IPS-NIHi11 (cell line): ENCODE data around the gene CHAD.

ENCODE experiments used
- DNase-seq: peaks from one replicate; pipeline ENCODE4 v3.0.0; 2012; ENCODE audit warnings: mixed read lengths, low spot score

The CHAD gene

DNA sequence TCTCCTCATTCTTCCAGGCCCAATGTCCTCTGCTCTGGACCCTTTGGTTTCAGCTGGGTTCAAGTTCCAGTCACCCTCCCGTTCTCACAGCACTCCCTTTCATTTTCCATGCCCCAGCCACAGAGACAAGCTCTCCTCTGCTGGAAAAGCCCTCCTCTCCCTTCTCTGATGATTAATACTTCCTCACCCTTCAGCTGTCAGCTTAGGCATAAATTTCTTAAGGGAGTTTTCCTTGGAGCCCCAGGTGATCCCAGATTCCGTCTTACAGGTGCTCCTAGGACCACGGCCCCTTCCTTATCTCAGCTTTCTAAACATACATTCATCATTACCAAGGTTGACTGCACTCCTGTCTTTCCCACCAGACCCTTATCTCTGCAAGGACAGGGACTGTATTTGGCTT, 10.4 kb downstream of the CHAD start:
- DNase-seq = no peak

DNA sequence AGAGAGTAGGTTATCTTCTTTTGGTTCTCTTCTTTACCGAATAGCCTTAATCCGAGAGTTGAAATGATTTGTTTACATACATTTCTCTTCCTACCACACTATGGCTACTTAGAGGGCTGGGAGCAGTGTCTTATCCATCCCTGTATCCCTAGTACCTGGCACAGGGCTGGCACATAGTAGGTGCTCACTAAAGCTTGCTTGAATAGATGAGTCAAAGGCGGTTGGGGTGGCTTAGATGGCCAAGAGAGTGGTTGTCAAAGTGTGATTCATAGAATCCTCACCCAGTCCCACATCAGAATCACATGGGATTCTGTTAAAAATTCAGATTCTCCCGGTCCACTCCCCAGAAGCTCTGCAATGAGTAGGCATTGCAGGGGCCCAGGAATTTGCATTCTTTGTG, 11.1 kb downstream of the CHAD start:
- DNase-seq = no peak

DNA sequence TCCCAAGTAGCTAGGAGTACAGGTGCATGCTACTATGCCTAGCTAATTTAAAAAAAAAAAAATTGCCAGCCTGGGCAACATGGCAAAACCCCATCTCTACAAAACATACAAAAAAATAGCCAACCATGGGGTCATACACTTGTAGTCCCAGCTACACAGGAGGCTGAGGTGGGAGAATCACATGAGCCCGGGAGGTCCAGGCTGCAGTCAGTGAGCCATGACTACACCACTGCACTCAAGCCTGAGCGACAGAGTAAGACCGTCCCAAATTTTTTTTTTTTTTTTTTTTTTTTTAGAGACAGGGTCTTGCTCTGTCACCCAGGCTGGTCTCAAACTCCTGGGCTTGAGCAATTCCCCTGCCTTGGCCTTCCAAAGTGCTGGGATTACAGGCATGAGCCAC, 14.8 kb downstream of the CHAD start:
- DNase-seq = no peak

DNA sequence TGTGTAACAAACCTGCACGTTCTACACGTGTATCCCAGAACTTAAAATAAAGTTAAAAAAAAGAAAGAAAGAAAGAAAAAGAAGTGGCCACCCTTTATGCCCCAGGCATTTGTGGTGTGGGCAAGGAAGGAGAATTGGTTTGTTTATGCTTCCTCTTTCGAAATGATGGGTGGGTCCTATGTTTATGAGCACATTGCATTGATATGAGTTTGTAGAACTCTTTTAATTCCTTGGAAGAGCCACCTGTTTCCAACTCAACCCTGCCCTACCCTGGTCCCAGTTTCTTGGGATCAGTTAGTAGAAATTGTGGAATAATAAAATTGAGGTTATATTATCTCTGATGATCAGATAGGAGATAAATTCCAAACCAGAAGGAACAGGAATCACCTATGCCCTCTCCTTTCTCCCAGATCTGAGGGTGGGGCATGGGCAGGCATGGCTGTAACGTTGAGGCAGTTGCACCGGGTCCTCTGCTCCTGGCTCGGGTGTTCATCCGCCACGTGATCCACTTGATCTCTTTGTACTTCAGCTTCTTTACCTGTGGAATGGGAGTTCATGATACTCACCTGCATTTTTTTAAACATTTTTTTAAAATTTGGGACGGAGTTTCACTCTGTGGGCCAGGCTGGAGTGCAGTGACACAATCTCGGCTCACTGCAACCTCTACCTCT, 15.9 kb downstream of the CHAD start:
- DNase-seq = no peak

DNA sequence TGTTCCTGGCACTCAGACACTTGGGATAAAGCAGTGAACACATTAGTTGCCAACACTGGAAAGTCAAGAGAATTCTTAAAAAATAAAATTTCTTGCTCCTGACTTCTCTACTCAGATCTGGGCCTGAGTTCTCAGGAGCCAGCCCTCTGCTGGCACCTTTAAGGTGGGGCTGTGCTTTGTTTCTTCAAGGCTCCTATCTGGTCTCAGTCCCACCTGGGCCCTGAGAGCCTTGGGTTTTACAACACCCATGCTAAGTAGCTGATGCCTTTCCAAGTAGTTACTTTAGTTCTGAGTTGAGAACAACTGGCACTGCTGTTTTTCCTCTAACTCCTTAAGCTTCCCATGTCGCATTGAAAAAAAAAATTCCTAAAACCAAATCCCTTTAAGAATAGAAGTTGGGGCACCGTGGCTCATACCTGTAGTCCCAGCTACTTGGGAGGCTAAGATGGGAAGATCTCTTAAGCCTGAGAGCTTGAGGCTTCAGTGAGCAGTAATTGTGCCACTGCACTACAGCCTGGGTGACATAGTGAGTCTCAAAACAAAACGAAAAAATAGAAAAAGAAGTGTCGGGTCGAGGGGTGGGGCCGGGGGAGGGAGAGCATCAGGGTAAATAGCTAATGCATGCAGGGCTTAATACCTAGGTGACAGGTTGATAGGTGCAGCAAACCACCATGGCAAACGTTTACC, 16.6 kb downstream of the CHAD start:
- no peak for DNase-seq

DNA sequence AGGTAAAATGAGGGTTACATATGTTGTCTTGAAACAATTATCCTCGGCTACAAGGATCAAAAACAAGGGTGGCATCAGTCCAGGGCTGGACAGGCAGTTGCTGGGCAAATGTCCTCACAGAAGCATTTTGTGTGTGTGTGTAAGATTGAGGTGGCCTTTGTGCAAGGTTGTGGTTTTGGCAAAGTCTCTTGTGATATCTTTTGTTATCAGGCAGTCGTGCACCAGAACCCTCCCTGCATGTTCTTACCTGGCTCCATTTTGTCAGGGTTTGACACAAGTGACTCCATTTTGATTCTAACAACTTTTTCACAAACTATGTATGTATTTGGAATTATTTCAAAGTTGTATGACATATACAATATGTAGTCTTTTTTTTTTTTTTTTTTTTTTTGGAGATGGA, 20.0 kb downstream of the CHAD start:
- no peak for DNase-seq

DNA sequence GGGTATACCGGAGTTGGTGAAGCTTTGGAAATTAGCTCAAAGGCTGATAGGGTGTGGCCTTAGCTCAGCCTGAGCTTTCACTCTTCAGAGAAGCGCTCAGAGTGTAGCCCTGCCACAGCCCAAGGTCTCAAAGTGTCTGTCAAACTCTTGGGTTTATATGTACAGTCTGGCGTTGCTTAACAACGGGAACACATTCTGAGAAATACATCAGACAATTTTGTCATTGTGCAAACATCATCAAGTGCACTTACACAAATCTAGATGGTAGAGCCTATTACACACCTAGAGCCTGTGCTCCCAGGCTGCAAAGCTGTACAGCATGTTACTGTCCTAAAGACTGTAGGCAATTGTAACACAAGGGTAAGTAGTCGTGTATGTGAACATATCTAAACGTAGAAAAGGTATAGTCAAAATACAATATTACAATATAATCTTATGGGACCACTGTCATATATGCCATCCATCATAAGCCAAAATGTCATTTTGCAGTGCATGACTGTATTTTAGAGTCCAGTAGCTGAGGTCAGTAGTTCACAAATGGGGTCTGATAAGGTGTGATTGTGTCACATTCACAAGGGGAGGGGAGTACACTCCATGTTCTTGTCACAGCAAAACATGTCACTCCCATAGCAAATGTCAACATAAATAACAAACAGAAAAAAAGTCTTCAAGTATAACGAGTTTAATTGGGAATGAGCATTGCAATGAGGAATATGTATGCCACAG, 20.6 kb downstream of the CHAD start:
- DNase-seq = no peak

DNA sequence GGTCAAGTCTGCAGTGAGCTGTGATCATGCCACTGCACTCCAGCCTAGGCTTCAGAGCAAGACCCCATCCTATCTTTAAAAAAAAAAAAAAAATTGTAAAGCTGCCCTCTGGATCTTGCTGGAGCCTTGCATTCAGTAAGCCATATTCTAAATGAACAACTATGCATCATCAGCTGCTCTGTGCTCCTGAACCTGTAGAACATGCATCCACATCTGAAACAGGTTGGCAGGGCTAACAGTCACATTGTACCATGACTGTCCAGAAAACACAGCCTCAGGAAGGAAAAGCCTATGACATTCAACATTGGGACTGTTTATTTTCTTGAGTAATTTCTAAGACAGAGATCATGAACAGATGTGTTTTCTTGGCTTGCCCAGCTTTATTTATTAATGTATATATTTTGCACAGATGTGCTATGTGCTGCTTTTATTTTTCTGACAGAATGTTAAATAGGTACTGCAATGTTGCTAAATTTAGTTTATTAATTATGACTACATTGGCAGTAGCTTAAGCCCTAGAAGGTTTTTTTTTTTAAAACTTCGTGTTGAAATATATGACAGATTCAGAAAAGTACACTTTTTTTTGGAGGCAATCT, 22.9 kb downstream of the CHAD start:
- no peak for DNase-seq

DNA sequence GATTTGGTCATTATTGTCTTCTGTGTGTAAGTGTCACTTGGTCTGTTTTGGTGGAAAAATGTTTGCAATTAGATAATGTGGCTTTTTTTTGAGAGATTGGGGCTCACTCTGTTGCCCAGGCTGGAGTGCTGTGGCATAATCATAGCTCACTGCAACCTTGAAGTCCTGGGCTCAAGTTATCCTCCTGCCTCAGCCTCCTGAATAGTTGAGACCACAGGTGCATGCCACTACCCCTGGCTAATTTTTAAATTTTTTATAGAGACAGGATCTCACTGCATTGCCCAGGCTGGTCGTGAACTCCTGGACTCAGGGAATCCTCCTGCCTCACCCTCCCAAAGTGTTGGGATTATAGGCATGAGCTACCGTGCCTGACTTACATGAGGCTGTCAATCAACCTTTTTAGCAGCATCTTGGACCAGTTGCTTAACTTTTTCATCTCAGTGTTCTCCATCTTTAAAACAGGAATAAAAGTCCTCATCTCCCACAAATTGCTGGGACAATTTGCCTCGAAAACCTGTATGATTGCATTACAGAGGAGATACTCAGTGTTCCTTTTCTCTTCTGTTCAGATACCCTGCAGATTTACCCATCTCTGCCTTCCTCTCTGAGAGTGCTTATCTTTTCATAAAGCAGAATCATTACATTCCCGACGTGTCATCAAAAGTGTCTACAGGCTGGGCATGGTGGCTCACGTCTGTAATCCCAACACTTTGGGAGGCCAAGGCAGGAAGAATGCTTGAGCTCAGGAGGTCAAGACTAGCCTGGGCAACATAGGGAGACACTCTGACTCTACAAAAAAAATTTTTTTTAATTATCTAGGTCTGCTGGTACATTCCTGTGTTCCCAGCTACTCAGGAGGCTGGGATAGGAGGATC, 23.6 kb downstream of the CHAD start:
- DNase-seq = no peak

DNA sequence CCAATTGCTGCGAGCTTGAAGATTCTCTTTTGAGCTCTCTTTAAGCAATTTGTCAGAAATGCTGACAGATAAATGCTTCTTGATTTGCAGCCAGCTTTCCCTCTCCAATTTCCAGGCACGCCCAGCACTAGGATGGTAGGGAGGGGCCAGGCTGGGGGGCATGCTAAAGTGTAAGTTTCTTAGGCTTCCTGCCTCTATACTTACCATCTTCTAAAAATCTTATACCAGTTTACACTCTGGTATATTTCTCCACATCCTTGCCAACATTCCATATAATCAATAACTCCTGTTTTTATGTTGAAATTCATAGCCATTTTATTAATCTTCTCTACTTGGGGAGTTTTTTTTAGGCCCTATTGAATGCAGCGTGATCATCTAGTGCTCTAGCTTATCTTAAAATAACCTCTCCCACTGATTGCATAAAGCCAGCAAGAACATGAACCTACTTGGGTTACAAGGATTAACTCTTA, 25.1 kb downstream of the CHAD start:
- no peak for DNase-seq

DNA sequence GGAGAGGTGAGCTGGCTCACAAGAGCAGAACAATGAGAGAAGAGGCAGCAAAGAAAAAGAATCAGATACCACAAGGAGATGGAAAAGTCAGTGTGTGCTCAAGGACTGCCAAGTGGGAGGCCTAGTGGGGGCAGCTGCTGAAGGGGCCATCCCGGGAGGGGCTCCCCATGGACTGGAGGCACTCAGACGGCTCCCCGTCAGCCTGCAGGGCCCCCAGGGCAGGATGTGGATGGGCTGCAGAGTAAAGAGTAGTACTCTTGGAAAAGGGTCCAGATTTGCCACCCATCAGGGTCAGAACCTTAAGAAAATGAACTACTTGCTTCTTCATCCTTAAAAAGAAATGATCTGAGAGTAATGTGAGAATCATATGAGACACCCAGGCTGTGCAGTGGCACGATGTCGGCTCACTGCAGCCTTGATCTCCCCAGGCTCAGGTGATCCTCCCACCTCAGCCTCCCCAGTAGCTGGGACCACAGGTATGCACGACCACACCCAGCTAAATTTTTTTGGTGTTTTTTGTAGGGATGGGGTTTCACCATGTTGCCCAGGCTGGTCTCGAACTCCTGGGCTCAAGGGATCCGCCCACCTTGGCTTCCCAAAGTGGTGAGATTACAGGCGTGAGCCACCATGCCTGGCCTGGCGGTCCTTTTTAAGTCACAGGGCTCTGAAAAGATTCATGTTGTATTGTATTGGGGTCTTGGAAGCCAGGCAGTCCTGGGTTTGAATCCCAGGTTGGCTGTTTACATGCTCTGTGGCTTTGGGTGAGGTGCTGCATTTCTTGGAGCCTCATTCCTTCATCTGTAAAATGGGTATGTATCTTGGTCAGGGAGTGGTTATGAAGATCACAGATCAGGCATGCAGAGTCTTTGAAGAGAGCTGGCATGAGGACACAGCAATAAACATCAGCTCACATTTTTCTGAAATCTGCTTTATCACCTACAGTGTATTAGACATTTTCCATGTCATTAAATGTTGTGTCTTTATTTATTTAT, 27.5 kb downstream of the CHAD start:
- DNase-seq = no peak

DNA sequence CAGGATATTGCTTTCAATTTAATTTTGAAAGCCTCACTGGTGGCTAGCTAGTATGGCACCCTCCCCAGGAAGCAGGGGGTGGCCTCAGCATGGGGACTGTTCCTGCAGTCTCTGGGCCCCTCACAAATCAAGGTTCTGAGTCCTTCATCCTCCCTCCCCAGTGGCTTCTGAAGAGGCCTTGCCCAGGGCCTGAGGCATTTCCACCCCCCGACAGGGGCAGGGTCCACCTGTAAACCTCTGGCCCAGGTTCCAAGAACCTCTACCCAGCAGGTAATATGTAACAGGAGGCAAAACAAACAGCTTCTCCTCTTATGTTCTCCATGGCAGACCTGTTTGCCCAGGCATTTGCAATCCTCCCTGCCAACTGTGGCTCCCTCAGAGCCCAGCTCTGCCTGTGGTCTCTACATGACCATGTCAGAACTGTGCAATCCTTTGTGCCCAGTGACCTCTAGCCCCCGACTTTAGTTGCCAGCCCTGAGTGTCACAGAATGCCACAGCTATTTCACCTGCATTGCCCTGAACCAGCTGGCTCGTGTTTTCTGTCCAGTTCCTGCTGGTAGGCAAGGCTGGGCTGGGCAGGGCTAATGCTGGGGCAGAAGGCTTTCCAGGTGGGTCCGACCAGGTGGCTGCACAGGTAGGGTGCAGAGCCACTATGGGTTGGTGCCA, 28.4 kb downstream of the CHAD start:
- no peak for DNase-seq

DNA sequence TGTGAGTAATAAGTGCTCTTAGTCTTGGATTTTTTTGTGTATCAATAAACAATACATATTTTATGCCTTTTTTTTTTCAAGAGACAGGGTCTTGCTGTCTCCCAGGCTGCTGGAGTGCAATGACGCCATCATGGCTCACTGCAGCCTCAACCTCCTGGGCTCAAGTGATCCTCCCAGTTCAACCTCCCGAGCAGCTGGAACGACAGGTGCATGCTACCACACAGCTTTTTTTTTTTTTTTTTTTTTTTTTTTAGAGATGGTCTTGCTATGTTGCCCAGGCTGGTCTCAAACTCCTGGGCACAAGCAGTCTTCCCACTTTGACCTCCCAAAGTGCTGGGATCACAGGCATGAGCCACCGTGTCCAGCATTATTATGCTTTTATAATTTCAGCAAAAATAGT, 29.7 kb downstream of the CHAD start:
- DNase-seq = no peak

DNA sequence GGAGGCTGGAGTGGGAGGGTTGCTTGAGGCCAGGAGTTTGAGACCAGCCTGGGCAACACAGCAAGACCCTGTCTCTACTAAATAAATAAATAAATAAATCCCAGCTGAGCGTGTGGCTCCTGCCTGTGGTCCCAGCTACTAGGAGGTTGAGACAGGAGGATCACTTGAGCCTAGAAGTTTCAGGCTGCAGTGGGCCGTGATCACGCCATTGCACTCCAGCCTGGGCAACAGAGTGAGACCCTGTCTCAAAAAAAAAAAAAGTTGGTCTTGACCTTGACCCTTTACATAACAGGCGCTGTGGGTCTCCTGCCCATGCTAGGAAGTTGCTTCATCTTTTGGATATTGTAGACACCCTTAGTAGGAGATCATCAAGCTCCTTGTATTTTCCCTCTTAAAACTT, 31.3 kb downstream of the CHAD start:
- DNase-seq = no peak

DNA sequence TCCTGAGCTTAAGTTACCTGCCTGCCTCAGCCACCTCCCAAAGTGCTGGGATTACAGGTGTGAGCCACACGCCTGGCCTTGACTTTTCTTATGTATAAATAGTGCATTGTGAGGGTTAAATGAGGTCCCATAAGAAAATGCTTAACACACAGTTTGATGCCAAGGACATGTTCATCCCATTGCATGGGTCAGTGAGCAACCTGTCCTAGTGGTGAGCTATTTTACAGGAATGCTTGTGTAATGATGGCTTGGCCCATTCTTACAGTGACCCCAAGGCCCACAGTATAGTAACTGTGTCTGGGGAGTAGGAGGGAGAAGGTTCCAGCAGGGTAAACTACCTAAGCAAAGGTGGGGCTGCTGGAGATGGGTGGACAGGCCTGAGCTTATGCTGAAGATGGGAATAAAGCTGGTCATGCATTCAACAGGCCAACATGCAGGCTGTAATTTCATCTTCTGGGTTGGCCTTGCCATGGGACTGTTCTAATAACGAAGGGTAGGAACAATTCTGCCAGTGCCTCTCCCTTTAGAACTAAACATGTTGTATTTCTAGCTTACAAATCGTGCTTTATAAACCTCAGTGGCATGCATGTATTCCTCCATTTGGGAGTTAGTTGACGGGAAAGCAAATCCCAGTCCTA, 36.4 kb downstream of the CHAD start:
- no peak for DNase-seq

DNA sequence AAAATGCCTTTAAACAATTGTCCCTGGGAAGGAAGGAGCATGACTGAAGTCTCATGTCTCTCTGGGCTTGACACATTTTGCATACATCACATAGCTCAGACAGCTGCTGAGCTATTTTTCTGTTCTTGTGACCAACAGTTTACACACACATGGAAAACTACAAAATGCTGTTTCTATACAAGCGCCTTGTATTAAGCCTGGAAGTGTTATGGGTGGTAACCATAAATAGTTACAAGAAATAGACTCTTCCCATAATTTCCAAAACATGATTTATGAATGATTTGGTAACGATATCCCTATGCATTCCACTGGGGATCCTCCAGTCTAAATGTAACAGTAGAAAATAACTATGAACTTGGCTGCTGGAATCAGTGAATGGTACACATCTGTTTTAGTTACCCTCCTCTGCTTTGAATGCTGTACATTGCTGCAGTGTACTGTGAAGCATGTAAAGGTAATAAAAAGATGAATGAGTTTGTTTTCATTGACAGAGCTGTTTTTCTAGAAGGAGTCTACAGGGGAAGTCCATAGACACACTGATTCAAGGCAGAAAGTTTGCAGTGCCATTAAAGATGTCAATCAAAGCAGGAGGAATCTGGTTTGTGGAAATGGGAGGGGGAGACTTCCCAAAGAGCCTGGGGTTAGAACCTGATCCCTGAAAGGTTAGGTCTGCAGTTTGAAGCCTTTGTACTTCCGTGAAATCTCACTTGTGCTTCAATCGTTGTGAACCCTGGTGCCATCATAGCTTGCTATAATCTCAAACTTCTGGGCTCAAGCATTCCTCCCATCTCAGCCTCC, 37.7 kb downstream of the CHAD start:
- no peak for DNase-seq

DNA sequence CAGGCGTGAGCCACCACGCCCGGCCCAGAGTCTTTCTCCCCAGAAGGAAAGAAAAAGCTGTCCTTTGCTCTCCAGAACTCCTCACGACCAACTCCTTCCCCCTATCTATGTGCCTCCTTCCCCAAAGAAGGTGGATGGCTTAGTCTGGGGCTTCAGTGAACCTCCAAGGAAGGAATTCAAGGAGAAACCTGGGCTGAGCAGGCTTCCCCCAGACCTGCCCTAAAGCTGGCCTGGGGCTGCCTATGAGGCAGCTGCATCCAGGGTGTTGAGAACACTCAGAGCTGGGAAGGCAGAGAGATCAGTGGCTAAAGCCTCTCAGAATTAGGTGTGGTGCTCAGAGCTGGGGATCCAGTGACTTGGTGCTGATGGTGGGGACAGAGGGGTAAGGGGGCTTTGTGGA, 38.9 kb downstream of the CHAD start:
- DNase-seq = no peak

DNA sequence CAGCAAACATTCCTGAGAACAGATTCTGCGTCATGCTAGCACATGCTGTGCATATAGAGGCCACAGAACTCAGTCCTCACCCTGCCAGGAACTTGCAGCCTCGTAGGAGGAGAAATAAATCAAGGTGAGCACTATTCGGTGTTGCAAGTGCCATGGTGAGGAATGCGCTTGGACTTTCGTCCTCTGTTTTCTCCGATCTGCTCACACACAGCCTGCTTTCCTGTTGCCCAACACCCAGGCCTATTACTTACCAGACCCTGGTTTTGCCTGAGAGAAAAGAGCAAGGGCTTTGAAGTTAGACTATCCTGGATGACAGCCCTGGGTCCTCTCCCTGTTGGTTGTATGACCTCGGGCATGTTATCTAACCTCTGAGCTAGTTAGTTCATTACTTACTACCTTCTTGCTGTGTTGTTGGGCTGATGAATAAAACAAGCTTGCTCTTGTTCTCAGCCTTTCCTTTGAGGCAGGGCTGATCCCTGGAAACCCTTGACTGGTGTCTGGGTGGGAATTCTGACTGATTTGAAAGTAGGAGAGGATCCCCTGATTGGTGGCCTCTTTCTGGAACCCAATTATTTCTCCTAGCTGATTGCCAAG, 39.8 kb downstream of the CHAD start:
- DNase-seq = no peak
